AG09309 (cell line): ENCODE measurements around the gene ZBTB7B.
"Not testable (repeated sequence)": the region's sequence is repeated elsewhere in the genome, so short reads cannot be mapped to it uniquely, and the experiment has no call there.

Experiments
- DNase-seq: peaks from one replicate; pipeline ENCODE4 v3.0.0-alpha.2; 2010; ENCODE audit warnings: low read depth
- H3K4me3 ChIP-seq: 2 replicates; pipeline ENCODE4 v1.5.1; 2011; ENCODE audit warnings: mild to moderate bottlenecking, low read depth, low read length, moderate library complexity; ENCODE audit not compliant: control insufficient read depth
- TF ChIP-seq, protein P1 (sequence below): IDR thresholded peaks from 2 replicates; pipeline ENCODE4 v1.5.1; 2011; ENCODE audit warnings: mild to moderate bottlenecking, low read depth, low read length, inconsistent platforms; ENCODE audit not compliant: insufficient read depth, control insufficient read depth; ENCODE audit errors: missing control alignments

The ZBTB7B gene

DNA sequence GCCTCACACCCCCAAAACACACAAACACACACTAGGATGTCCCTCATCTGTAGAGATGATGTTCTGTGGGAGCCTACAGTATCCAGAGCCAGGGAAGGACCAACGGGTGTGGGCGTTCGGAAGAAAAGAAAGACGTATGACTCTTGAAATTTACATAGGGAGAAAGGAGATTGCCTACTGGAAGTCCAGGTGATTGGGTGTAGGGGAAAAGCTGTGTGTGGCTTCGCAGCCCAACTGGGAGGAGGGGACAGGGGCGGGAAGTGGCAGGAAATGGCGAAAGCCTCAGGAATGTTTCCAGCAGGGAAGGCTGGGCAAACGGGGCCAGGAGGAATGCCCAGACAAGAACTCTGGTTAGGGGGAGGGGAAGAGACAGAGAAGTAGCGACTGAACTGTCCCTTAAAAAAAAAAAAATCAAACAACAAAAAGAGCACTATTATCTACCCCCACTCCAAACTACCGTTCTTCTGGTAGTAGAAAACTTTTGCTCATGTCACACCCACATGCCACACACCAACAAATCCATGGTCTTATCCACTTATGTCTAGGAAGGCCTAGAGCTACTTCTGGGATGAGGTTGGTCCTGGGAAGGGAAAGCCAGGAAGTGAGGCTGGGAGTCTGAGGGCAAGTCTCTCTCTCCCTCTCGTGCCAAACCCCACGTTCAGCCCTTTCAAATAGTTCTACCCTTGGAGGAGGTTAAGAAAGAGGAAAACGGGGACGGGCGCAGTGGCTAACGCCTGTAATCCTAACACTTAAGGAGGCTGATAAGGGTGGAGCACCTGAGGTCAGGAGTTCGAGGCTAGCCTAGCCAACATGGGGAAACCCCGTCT lies 29.9 kb upstream of the ZBTB7B start:
- peak overlapping the region; percentile 67 for H3K4me3 ChIP-seq
- TF ChIP-seq, protein P1, sequence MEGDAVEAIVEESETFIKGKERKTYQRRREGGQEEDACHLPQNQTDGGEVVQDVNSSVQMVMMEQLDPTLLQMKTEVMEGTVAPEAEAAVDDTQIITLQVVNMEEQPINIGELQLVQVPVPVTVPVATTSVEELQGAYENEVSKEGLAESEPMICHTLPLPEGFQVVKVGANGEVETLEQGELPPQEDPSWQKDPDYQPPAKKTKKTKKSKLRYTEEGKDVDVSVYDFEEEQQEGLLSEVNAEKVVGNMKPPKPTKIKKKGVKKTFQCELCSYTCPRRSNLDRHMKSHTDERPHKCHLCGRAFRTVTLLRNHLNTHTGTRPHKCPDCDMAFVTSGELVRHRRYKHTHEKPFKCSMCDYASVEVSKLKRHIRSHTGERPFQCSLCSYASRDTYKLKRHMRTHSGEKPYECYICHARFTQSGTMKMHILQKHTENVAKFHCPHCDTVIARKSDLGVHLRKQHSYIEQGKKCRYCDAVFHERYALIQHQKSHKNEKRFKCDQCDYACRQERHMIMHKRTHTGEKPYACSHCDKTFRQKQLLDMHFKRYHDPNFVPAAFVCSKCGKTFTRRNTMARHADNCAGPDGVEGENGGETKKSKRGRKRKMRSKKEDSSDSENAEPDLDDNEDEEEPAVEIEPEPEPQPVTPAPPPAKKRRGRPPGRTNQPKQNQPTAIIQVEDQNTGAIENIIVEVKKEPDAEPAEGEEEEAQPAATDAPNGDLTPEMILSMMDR, result no peak
- peak; percentile 87 for DNase-seq

DNA sequence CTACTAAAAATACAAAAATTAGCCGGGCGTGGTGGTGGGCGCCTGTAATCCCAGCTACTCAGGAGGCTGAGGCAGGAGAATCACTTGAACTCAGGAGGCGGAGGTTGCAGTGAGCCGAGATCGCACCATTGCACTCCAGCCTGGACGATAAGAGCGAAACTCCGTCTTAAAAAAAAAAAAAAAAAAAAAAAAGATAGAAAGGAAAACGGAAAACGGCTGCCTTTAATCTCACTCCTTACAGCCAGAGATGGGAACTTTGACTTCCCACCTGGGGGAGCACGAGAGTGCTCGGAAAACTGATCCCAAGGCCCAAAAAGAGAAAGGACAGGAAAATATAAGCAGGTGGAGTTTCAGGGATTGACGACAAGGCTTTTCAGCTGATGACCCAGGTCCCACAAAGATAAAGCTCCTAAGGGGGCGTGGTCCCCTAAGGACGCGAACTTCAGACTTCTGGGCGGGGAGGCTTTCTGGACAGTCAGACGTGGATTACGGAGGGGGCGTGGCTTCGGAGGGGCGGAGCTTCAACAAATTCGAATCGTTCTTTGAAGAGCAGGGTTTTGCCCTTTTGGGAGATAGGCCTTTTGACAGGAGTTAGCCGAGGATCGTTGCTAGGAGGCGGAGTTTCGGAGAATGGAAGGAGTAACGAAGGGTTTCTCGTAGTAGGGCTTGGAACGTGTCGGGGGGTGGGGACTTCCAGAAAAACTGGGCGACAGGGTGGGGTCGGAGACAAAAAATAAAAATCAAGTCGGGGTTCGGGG lies 29.1 kb upstream of the ZBTB7B start:
- peak; percentile 90 for DNase-seq
- H3K4me3 ChIP-seq, result peak overlapping the region; percentile 67
- TF ChIP-seq, protein P1, result peak; percentile 28

DNA sequence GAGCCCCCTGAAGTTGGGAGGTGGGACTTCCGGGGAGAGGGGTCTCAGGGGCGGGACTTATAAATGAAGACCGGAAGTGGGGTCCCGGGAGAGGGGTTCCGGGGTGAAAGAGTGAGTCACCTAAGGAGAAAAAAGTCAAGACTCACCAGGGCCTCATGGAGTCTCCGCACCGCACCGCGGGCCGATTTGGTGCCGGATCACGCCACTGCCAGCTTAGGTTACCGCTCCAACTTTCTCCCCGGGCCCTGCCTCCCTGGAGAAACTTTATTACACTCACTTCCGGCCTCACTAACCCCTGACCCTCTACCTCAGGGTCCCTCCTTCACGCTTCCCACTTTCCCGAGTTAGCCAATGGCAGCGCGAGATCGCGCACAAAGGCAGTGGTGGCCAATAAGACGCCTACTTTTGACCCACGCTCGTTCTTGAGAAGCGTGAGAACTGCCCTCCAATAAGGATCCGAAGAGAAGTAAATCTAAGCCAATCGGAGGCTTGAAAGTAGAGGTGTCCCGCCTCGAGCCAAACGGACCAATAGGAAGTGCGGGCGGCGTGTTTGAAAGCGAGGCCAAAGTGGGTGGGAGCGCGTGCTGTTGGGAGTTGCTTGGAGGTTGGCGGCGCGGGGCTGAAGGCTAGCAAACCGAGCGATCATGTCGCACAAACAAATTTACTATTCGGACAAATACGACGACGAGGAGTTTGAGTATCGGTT lies 28.3 kb upstream of the ZBTB7B start, which contains the start of gene CKS1B:
Gene CKS1B (plus strand): TSS at position 580 of the 706 bp plus-strand sequence. CDS start 65 bp downstream, at position 645.
- H3K4me3 ChIP-seq, result peak within 1 kb of the TSS; percentile 71
- DNase-seq, result peak; percentile 100
- TF ChIP-seq, protein P1, result no peak

DNA sequence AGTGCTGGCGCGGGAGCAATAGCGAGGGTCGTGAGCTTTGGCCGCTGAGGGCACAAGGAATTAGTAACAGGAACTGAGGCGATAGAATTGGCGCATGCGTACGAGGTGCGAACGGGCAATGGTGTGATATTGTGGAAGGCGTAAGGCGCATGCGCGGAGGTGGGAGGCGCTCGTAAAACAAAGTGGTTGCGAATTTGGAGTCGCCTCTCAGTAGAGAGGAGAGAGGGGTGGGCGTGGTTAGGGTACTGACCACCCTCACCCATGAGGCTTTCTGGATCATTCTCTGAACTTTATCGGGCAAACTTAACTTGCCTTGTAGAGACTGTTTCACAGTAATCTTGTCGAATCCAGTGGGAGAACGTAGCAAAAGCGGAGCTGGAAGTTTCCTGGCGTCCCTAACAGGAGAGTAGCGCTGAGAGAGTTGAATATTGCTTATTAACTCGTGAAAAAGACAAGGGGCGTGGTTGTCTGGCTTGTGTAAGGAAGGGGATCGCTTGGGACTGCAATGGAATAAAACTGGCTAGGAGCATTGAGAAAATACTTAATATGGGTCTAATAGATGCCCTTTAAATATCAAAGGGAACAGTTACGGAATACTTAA lies 27.7 kb upstream of the ZBTB7B start:
- TF ChIP-seq, protein P1, result no peak
- DNase-seq, result no peak
- peak overlapping the region; percentile 71 for H3K4me3 ChIP-seq

DNA sequence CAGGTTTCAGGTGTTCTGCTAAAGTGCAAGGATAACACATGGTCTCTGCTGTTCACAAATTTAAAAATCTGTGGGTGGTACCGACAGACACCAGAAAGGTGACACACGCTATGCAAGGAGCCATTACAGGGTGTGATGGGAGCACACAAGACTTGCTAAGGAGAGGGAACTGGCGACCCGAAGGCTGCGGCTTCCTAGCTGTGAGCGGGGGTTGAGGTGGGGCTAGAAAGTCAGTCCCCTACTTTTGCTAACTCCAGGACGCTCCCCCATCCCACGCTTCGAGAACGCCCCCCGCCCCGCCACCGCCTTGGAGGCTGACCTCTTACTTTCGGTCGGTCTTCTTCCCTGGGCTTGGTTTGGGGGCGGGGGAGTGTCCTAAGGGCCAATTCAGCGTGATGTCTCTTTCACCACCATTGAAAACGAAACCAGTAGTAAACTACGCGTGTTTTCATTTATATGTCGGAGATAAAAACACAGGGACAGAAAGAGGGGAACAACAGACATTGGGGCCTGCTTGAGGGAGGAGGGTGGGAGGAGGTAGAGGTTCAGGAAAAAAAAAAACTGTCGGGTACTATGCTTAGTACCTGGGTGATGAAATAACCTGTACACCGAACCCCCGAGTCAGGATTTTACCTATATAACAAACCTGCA lies 27.1 kb upstream of the ZBTB7B start:
- TF ChIP-seq, protein P1, result no peak
- H3K4me3 ChIP-seq, result peak overlapping the region; percentile 71
- DNase-seq, result no peak

DNA sequence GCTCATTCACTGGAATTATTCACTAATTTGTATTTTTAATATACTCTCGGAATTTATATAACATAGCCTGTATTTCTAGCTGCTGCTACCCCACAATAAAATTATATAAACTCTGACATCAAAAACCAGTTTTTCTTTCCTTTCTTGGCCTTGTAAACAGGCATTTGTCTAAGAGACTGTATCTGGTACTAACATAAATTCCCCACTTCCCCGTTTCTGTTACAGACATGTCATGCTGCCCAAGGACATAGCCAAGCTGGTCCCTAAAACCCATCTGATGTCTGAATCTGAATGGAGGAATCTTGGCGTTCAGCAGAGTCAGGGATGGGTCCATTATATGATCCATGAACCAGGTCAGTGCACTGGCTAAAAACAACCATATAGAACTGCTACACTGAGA lies 24.8 kb upstream of the ZBTB7B start:
- not testable (repeated sequence) for DNase-seq, H3K4me3 ChIP-seq
